HepG2 (cell line): ENCODE measurements around the gene VEZF1.

Source experiments
- AGO1 ChIP-seq: fragments of 200-400 bp; formaldehyde crosslinking; IDR thresholded peaks from 2 replicates; pipeline ENCODE4 v1.6.1; 2017; ENCODE audit warnings: mild to moderate bottlenecking, low read depth, low read length, moderate library complexity; ENCODE audit not compliant: poor library complexity, severe bottlenecking
- AHDC1 ChIP-seq: sonication (generic); formaldehyde crosslinking; IDR thresholded peaks from 2 replicates; pipeline ENCODE4 v1.5.1; 2020; ENCODE audit warnings: mild to moderate bottlenecking, missing genetic modification reagents, borderline replicate concordance
- CTCF ChIP-seq: sonication (generic); formaldehyde crosslinking; IDR thresholded peaks from 2 replicates; pipeline ENCODE4 v1.5.0; 2020; ENCODE audit warnings: mild to moderate bottlenecking, missing genetic modification reagents, moderate library complexity
- EP300 ChIP-seq, 3 experiments: sonication (generic) in 1 of 3; formaldehyde crosslinking in 1 of 3; IDR thresholded peaks; 2 replicates each; pipeline versions ENCODE4 v1.5.1 to v1.6.1; 2011 to 2020; ENCODE audit warnings: low read depth in 2 of 3, low read length in 2 of 3, borderline replicate concordance in 1 of 3, improper control_type of control experiment in 1 of 3, mild to moderate bottlenecking in 1 of 3, missing genetic modification reagents in 1 of 3, moderate library complexity in 1 of 3

GRCh38 chr17:57953705-57954396 is 34.2 kb downstream of the VEZF1 start:
- TF ChIP-seq AHDC1 (no peak), EP300 (IDR thresholded peaks at IDR 0.05; ENCODE audit: low read depth in 2 of 2, low read length in 2 of 2) (no peak), EP300 (CRISPR knock-in tag; IDR thresholded peaks at IDR 0.05; ENCODE audit: borderline replicate concordance) (no peak), CTCF (no peak), AGO1 (no peak)
